Neural cell (in vitro differentiated cells): Measurements from ENCODE around the gene DNAJC6. TPM values are rescaled to one million over a fixed set of nuclear protein-coding genes. Genes with fewer than 3 reads are reported as not detected.
"Not testable (repeated sequence)": the region's sequence is repeated elsewhere in the genome, so short reads cannot be mapped to it uniquely, and the experiment has no call there.

Experiments
- H2AFZ ChIP-seq: fragments of 200-600, 300-800 bp; sonication (generic), shearing (Covaris generic); 2 replicates; pipeline ENCODE4 v1.6.0; 2014; ENCODE audit warnings: low read depth, mild to moderate bottlenecking, antibody characterized with exemption, low read length, moderate library complexity
- H3F3A ChIP-seq: fragments of 200-600 bp; shearing (Covaris generic); 2 replicates; pipeline ENCODE4 v1.6.1; 2016; ENCODE audit warnings: mild to moderate bottlenecking, moderate library complexity, mixed read lengths, antibody characterized with exemption, low read length; ENCODE audit not compliant: insufficient read depth, poor library complexity, severe bottlenecking
- H3K27ac ChIP-seq: fragments of 200-600, 300-800 bp; sonication (generic), shearing (Covaris generic); 2 replicates; pipeline ENCODE4 v1.5.1; 2014; ENCODE audit warnings: mild to moderate bottlenecking, low read length, moderate library complexity
- H3K27me3 ChIP-seq: fragments of 300-800, 200-600 bp; sonication (generic), shearing (Covaris generic); 2 replicates; pipeline ENCODE4 v1.6.0; 2014; ENCODE audit warnings: mild to moderate bottlenecking, low read depth, low read length, moderate library complexity; ENCODE audit not compliant: insufficient read depth
- H3K36me3 ChIP-seq: fragments of 300-800, 200-600 bp; sonication (generic), shearing (Covaris generic); 2 replicates; pipeline ENCODE4 v1.5.1; 2014; ENCODE audit warnings: mild to moderate bottlenecking, antibody characterized with exemption, low read length, moderate library complexity; ENCODE audit not compliant: insufficient read depth
- H3K4me2 ChIP-seq: fragments of 300-800, 200-600 bp; sonication (generic), shearing (Covaris generic); 2 replicates; pipeline ENCODE4 v1.6.0; 2014; ENCODE audit warnings: mild to moderate bottlenecking, low read length
- H3K4me3 ChIP-seq: fragments of 300-800, 200-600 bp; sonication (generic), shearing (Covaris generic); 2 replicates; pipeline ENCODE4 v1.5.1; 2014; ENCODE audit warnings: mild to moderate bottlenecking, low read length, moderate library complexity
- H3K79me2 ChIP-seq: fragments of 200-600 bp; shearing (Covaris generic); replicated peaks from 2 replicates; pipeline ENCODE4 v1.6.0; 2014; ENCODE audit warnings: mild to moderate bottlenecking, low read length, moderate library complexity; ENCODE audit not compliant: insufficient read depth
- H3K9ac ChIP-seq: fragments of 300-800, 200-600 bp; sonication (generic), shearing (Covaris generic); 2 replicates; pipeline ENCODE4 v1.6.1; 2016; ENCODE audit warnings: mild to moderate bottlenecking, low read length, mixed read lengths
- H3K9me2 ChIP-seq: fragments of 200-600 bp; shearing (Covaris generic); 2 replicates; pipeline ENCODE4 v1.6.1; 2016; ENCODE audit warnings: mild to moderate bottlenecking, low read length, mixed read lengths; ENCODE audit not compliant: insufficient read depth
- H3K9me3 ChIP-seq: fragments of 200-600, 300-800 bp; sonication (generic), shearing (Covaris generic); 2 replicates; pipeline ENCODE4 v1.6.1; 2016; ENCODE audit warnings: mild to moderate bottlenecking, mixed run types, low read length, moderate library complexity, mixed read lengths
- H4K20me1 ChIP-seq: fragments of 200-600 bp; shearing (Covaris generic); 2 replicates; pipeline ENCODE4 v1.6.1; 2016; ENCODE audit warnings: mild to moderate bottlenecking, mixed run types; ENCODE audit not compliant: insufficient read depth
- CTCF ChIP-seq: fragments of 450-650 bp; IDR thresholded peaks from 2 replicates; pipeline ENCODE4 v1.5.1; 2014; ENCODE audit warnings: antibody characterized with exemption, mild to moderate bottlenecking, moderate library complexity; ENCODE audit not compliant: poor library complexity, severe bottlenecking
- EP300 ChIP-seq: fragments of 450-650 bp; conservative IDR thresholded peaks from 2 replicates; pipeline ENCODE4 v1.6.1; 2014; ENCODE audit warnings: antibody characterized with exemption, mild to moderate bottlenecking, moderate library complexity; ENCODE audit not compliant: poor library complexity, severe bottlenecking
- EZH2 ChIP-seq: fragments of 200-600, 300-800 bp; shearing (Covaris generic), sonication (generic); IDR thresholded peaks from 2 replicates; pipeline ENCODE4 v1.6.1; 2014; ENCODE audit warnings: antibody characterized with exemption, low read length, borderline replicate concordance, mild to moderate bottlenecking; ENCODE audit not compliant: insufficient read depth, poor library complexity, severe bottlenecking
- MXI1 ChIP-seq: fragments of 450-650 bp; conservative IDR thresholded peaks from 2 replicates; pipeline ENCODE4 v1.6.1; 2014; ENCODE audit warnings: antibody characterized with exemption, mild to moderate bottlenecking; ENCODE audit not compliant: poor library complexity, severe bottlenecking
- POLR2AphosphoS5 ChIP-seq: IDR thresholded peaks from 2 replicates; pipeline ENCODE4 v1.6.1; 2012
- RAD21 ChIP-seq: fragments of 450-650 bp; conservative IDR thresholded peaks from 2 replicates; pipeline ENCODE4 v1.6.1; 2014; ENCODE audit warnings: antibody characterized with exemption, mild to moderate bottlenecking, moderate library complexity
- REST ChIP-seq: IDR thresholded peaks from 2 replicates; pipeline ENCODE4 v1.6.1; 2012; ENCODE audit warnings: borderline replicate concordance
- SMC3 ChIP-seq: fragments of 450-650 bp; conservative IDR thresholded peaks from 2 replicates; pipeline ENCODE4 v1.6.1; 2014; ENCODE audit warnings: antibody characterized with exemption, mild to moderate bottlenecking, moderate library complexity; ENCODE audit not compliant: poor library complexity
- TAF1 ChIP-seq: IDR thresholded peaks from 2 replicates; pipeline ENCODE4 v1.6.1; 2012; ENCODE audit warnings: low read depth
- polyA plus RNA-seq: library from polyadenylated mRNA; depleted of rRNA; stranded (reverse); fragments of >200 nt; gene quantifications from 2 replicates; pipeline ENCODE4 v1.2.3, GENCODE V29; 2014

The DNAJC6 gene
- polyA plus RNA-seq, 1 donor from 2014 or later = 47.1 TPM

- H3K9me2 ChIP-seq = no peaks in the 10 kb centered on the region
- H4K20me1 ChIP-seq = no peaks in the 10 kb centered on the region
- no peak overlapping the region for H3K4me2 ChIP-seq
- no peaks in the 10 kb centered on the region for H3K36me3 ChIP-seq
- H3F3A ChIP-seq = no peaks in the 10 kb centered on the region
- no peak overlapping the region for H3K4me3 ChIP-seq
- no peak overlapping the region for H3K9ac ChIP-seq
- H2AFZ ChIP-seq = no peak overlapping the region
- H3K27me3 ChIP-seq = no peaks in the 10 kb centered on the region
- H3K9me3 ChIP-seq = no peaks in the 10 kb centered on the region
- TF ChIP-seq TAF1 = no peak
- no peak for TF ChIP-seq MXI1
- no peak for TF ChIP-seq SMC3
- no peak for TF ChIP-seq EZH2
- no peak for TF ChIP-seq POLR2AphosphoS5
- no peak for TF ChIP-seq REST
- no peaks in the 10 kb centered on the region for H3K79me2 ChIP-seq
- no peak overlapping the region for H3K27ac ChIP-seq
Measured at GRCh38 chr1:65445837-65446236, 136.5 kb downstream of the DNAJC6 start.

GRCh38 chr1:65449214-65449823, 140.0 kb downstream of the DNAJC6 start:
- no peaks in the 10 kb centered on the region for H3F3A ChIP-seq
- no peak overlapping the region for H3K9ac ChIP-seq
- no peak overlapping the region for H3K4me2 ChIP-seq
- no peak overlapping the region for H2AFZ ChIP-seq
- H3K9me3 ChIP-seq = no peaks in the 10 kb centered on the region
- no peaks in the 10 kb centered on the region for H3K36me3 ChIP-seq
- no peak for TF ChIP-seq POLR2AphosphoS5
- TF ChIP-seq TAF1 = no peak
- no peak for TF ChIP-seq EP300
- no peak for TF ChIP-seq REST
- no peak for TF ChIP-seq MXI1
- TF ChIP-seq RAD21 = no peak
- TF ChIP-seq CTCF = no peak
- TF ChIP-seq EZH2 = no peak
- no peak for TF ChIP-seq SMC3
- no peaks in the 10 kb centered on the region for H3K9me2 ChIP-seq
- no peak overlapping the region for H3K4me3 ChIP-seq
- H3K27ac ChIP-seq = no peak overlapping the region
- H4K20me1 ChIP-seq = no peaks in the 10 kb centered on the region
- H3K79me2 ChIP-seq = no peaks in the 10 kb centered on the region
- H3K27me3 ChIP-seq = no peaks in the 10 kb centered on the region

GRCh38 chr1:65455678-65456077, 146.3 kb downstream of the DNAJC6 start:
- not testable (repeated sequence) for H3K4me3 ChIP-seq, H3F3A ChIP-seq, H3K9me3 ChIP-seq, H3K79me2 ChIP-seq, H3K27ac ChIP-seq, H3K9me2 ChIP-seq, H4K20me1 ChIP-seq, H3K36me3 ChIP-seq, H2AFZ ChIP-seq, H3K4me2 ChIP-seq, H3K27me3 ChIP-seq, H3K9ac ChIP-seq
